ENCODE measurements around the gene SLC6A19.

The SLC6A19 gene

DNA sequence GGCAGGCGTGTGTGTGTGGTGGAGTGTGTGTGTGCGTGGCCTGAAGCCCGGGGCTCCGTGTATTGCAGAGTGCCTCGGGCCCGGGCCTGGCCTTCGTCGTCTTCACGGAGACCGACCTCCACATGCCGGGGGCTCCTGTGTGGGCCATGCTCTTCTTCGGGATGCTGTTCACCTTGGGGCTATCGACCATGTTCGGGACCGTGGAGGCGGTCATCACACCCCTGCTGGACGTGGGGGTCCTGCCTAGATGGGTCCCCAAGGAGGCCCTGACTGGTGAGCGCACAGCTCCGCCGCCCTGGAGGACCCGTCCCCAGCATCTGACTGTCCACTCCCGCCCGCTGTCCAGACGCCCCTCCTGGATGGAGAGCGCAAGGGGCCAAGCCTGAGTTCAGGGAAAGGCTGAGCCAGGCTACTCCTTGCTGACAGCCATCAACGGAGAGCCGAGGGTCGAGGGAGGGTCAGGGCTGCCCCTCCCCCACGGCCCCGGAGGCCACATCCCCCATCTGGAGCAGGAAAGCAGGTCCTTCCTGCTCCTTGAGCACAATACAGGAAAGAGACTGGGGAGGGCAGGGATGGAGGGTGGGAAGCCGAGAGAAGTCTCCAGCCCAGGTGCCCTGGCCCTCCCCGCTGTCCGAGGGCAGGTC is 42.2 kb downstream of the SLC6A19 start:
- no peak overlapping the region for H3K18ac ChIP-seq (ENCODE audit: low read length)
- no peak overlapping the region for H4K8ac ChIP-seq (ENCODE audit: low read depth, low read length)
- no peaks in the 10 kb centered on the region for H3K4me1 ChIP-seq (ENCODE audit: control insufficient read depth, low read depth, low read length)
- H3K36me3 ChIP-seq (ENCODE audit: control insufficient read depth, insufficient read depth, low read length): no peaks in the 10 kb centered on the region
- H3K4me3 ChIP-seq (ENCODE audit: low read length): no peak overlapping the region
- H3K56ac ChIP-seq (ENCODE audit: low read length): no peak overlapping the region
- H2AK5ac ChIP-seq (ENCODE audit: low read length): no peak overlapping the region
- no peaks in the 10 kb centered on the region for H3K79me2 ChIP-seq (ENCODE audit: control insufficient read depth, insufficient read depth, low read length)
- no CpG with 5 or more reads among the region's 33 CpGs for WGBS (ENCODE audit: extremely low coverage, insufficient coverage, low lambda C conversion rate)
- H3K79me1 ChIP-seq (ENCODE audit: low read length): no peaks in the 10 kb centered on the region
- H3K27me3 ChIP-seq (ENCODE audit: insufficient read depth, low read length, poor library complexity): no peaks in the 10 kb centered on the region
- no peak overlapping the region for H4K5ac ChIP-seq (ENCODE audit: low read length)
- peak; percentile 17 for DNase-seq
- H3K4me2 ChIP-seq (ENCODE audit: low read length): no peak overlapping the region
- H3K23ac ChIP-seq (ENCODE audit: low read length): no peak overlapping the region
- H3K27ac ChIP-seq (ENCODE audit: low read depth, low read length): no peak overlapping the region
- no peak overlapping the region for H2BK5ac ChIP-seq (ENCODE audit: low read length)
- H3K9ac ChIP-seq (ENCODE audit: low read length): no peak overlapping the region
- no peak overlapping the region for H2BK15ac ChIP-seq (replicated peaks; ENCODE audit: low read depth)
- H3K4ac ChIP-seq (ENCODE audit: low read depth, low read length): no peak overlapping the region
- H2BK120ac ChIP-seq (ENCODE audit: low read depth, low read length): no peak overlapping the region

DNA sequence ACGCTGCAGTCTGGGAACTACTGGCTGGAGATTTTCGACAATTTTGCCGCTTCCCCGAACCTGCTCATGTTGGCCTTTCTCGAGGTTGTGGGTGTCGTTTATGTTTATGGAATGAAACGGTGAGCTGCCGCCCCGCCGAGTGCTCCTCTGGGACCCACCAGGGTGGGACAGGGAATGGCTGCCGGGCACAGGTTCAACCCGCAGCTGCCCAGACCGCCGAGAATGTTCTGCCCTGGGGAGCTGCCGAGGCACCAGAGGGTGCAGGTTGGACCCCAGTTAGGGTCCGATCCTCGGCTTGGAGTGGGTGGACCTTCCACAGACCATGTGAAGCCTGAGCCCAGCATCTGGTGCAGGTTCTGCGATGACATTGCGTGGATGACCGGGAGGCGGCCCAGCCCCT is 42.9 kb downstream of the SLC6A19 start:
- Histone ChIP-seq H3K4ac (ENCODE audit: low read depth, low read length) (no peak overlapping the region), H3K79me1 (ENCODE audit: low read length) (no peaks in the 10 kb centered on the region), H3K56ac (ENCODE audit: low read length) (no peak overlapping the region), H3K4me1 (ENCODE audit: control insufficient read depth, low read depth, low read length) (no peaks in the 10 kb centered on the region), H3K27me3 (ENCODE audit: insufficient read depth, low read length, poor library complexity) (no peaks in the 10 kb centered on the region), H3K27ac (ENCODE audit: low read depth, low read length) (no peak overlapping the region), H4K8ac (ENCODE audit: low read depth, low read length) (no peak overlapping the region), H3K79me2 (ENCODE audit: control insufficient read depth, insufficient read depth, low read length) (no peaks in the 10 kb centered on the region), H2BK15ac (replicated peaks; ENCODE audit: low read depth) (no peak overlapping the region), H3K4me3 (ENCODE audit: low read length) (no peak overlapping the region), H3K4me2 (ENCODE audit: low read length) (no peak overlapping the region), H3K23ac (ENCODE audit: low read length) (no peak overlapping the region), H4K5ac (ENCODE audit: low read length) (no peak overlapping the region), H2AK5ac (ENCODE audit: low read length) (no peak overlapping the region), H3K36me3 (ENCODE audit: control insufficient read depth, insufficient read depth, low read length) (no peaks in the 10 kb centered on the region), H2BK5ac (ENCODE audit: low read length) (no peak overlapping the region), H3K9ac (ENCODE audit: low read length) (no peak overlapping the region), H3K18ac (ENCODE audit: low read length) (no peak overlapping the region), H2BK120ac (ENCODE audit: low read depth, low read length) (no peak overlapping the region)
- WGBS (ENCODE audit: extremely low coverage, insufficient coverage, low lambda C conversion rate): no CpG with 5 or more reads among the region's 21 CpGs
- DNase-seq: no peak

DNA sequence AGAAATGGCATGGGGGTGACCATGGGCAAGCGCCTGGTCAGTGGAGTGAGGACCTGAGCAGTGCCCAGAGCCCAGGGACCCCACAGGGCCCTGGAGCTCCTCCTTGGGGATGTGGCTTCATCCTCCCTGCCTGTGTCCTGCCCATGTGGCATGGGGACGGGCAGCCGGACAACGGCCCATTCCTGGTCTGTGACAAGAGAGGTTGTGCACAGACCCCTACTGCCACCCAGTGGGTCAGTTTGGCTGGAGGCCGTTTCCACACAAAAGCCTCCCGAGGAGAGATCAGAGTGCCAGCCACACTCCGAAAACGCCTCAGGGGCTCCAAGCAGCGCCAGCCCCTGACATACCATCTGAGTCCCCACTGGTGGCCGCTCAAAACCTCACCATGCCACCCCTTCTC is 43.6 kb downstream of the SLC6A19 start:
- no peaks in the 10 kb centered on the region for H3K4me1 ChIP-seq (ENCODE audit: control insufficient read depth, low read depth, low read length)
- no peak overlapping the region for H3K18ac ChIP-seq (ENCODE audit: low read length)
- H3K27me3 ChIP-seq (ENCODE audit: insufficient read depth, low read length, poor library complexity): no peaks in the 10 kb centered on the region
- no peak overlapping the region for H3K4me2 ChIP-seq (ENCODE audit: low read length)
- H3K79me1 ChIP-seq (ENCODE audit: low read length): no peaks in the 10 kb centered on the region
- no peaks in the 10 kb centered on the region for H3K36me3 ChIP-seq (ENCODE audit: control insufficient read depth, insufficient read depth, low read length)
- no peak overlapping the region for H2AK5ac ChIP-seq (ENCODE audit: low read length)
- no peak overlapping the region for H2BK15ac ChIP-seq (replicated peaks; ENCODE audit: low read depth)
- no peak overlapping the region for H4K5ac ChIP-seq (ENCODE audit: low read length)
- no peak overlapping the region for H2BK5ac ChIP-seq (ENCODE audit: low read length)
- no CpG with 5 or more reads among the region's 10 CpGs for WGBS (ENCODE audit: extremely low coverage, insufficient coverage, low lambda C conversion rate)
- no peak overlapping the region for H4K8ac ChIP-seq (ENCODE audit: low read depth, low read length)
- no peak overlapping the region for H3K9ac ChIP-seq (ENCODE audit: low read length)
- H2BK120ac ChIP-seq (ENCODE audit: low read depth, low read length): no peak overlapping the region
- no peak overlapping the region for H3K4ac ChIP-seq (ENCODE audit: low read depth, low read length)
- no peak for DNase-seq
- H3K56ac ChIP-seq (ENCODE audit: low read length): no peak overlapping the region
- H3K23ac ChIP-seq (ENCODE audit: low read length): no peak overlapping the region
- H3K4me3 ChIP-seq (ENCODE audit: low read length): no peak overlapping the region
- no peaks in the 10 kb centered on the region for H3K79me2 ChIP-seq (ENCODE audit: control insufficient read depth, insufficient read depth, low read length)
- H3K27ac ChIP-seq (ENCODE audit: low read depth, low read length): no peak overlapping the region

DNA sequence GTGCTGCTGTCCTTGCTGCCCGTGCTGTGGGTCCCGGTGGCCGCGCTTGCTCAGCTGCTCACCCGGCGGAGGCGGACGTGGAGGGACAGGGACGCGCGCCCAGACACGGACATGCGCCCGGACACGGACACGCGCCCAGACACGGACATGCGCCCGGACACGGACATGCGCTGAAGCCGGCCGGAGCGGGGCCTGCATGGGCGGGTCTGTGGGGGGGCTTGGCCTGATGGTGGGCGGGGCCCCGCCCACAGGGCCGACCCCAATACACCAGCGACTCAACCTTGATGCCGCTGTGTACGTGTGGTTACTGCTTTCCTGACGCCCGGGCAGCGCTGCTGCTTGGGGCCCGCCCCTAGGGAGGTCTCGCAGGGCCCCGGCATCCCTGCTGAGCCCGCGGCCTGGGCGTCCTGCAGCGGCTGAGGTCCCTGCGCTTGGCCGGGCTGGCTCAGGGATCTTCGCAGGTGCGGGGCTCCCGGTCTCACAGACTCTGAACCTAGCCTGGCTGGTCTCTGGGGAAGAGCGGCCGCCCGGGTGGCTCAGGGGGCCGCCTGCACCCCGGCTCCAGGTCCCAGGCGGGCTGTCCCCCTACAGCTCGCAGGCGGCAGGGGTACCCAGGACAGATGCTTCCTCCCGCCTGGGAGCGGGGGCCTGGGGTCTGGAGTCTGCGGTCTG is 44.6 kb downstream of the SLC6A19 start:
- Histone ChIP-seq H2BK120ac (ENCODE audit: low read depth, low read length) (no peak overlapping the region), H3K27ac (ENCODE audit: low read depth, low read length) (no peak overlapping the region), H3K4me3 (ENCODE audit: low read length) (no peak overlapping the region), H3K27me3 (ENCODE audit: insufficient read depth, low read length, poor library complexity) (no peaks in the 10 kb centered on the region), H2BK15ac (replicated peaks; ENCODE audit: low read depth) (no peak overlapping the region), H3K79me1 (ENCODE audit: low read length) (no peaks in the 10 kb centered on the region), H3K23ac (ENCODE audit: low read length) (no peak overlapping the region), H4K5ac (ENCODE audit: low read length) (no peak overlapping the region), H3K4me2 (ENCODE audit: low read length) (no peak overlapping the region), H3K56ac (ENCODE audit: low read length) (no peak overlapping the region), H3K9ac (ENCODE audit: low read length) (no peak overlapping the region), H4K8ac (ENCODE audit: low read depth, low read length) (no peak overlapping the region), H3K18ac (ENCODE audit: low read length) (no peak overlapping the region), H2BK5ac (ENCODE audit: low read length) (no peak overlapping the region), H3K79me2 (ENCODE audit: control insufficient read depth, insufficient read depth, low read length) (no peaks in the 10 kb centered on the region), H3K4ac (ENCODE audit: low read depth, low read length) (no peak overlapping the region), H3K36me3 (ENCODE audit: control insufficient read depth, insufficient read depth, low read length) (no peaks in the 10 kb centered on the region), H3K4me1 (ENCODE audit: control insufficient read depth, low read depth, low read length) (no peaks in the 10 kb centered on the region), H2AK5ac (ENCODE audit: low read length) (no peak overlapping the region)
- no peak for DNase-seq
- WGBS (ENCODE audit: extremely low coverage, insufficient coverage, low lambda C conversion rate): no CpG with 5 or more reads among the region's 58 CpGs

GRCh38 chr5:1246711-1247431 is 45.5 kb downstream of the SLC6A19 start:
- H3K79me1 ChIP-seq (ENCODE audit: low read length): no peaks in the 10 kb centered on the region
- no peak overlapping the region for H3K18ac ChIP-seq (ENCODE audit: low read length)
- no peak overlapping the region for H3K27ac ChIP-seq (ENCODE audit: low read depth, low read length)
- no peaks in the 10 kb centered on the region for H3K27me3 ChIP-seq (ENCODE audit: insufficient read depth, low read length, poor library complexity)
- no peaks in the 10 kb centered on the region for H3K4me1 ChIP-seq (ENCODE audit: control insufficient read depth, low read depth, low read length)
- H3K9ac ChIP-seq (ENCODE audit: low read length): no peak overlapping the region
- H3K4me2 ChIP-seq (ENCODE audit: low read length): no peak overlapping the region
- no peak overlapping the region for H3K4ac ChIP-seq (ENCODE audit: low read depth, low read length)
- H2BK120ac ChIP-seq (ENCODE audit: low read depth, low read length): no peak overlapping the region
- H3K36me3 ChIP-seq (ENCODE audit: control insufficient read depth, insufficient read depth, low read length): no peaks in the 10 kb centered on the region
- WGBS (ENCODE audit: extremely low coverage, insufficient coverage, low lambda C conversion rate): no CpG with 5 or more reads among the region's 43 CpGs
- no peak overlapping the region for H2BK5ac ChIP-seq (ENCODE audit: low read length)
- H3K56ac ChIP-seq (ENCODE audit: low read length): no peak overlapping the region
- no peak overlapping the region for H3K23ac ChIP-seq (ENCODE audit: low read length)
- H3K79me2 ChIP-seq (ENCODE audit: control insufficient read depth, insufficient read depth, low read length): no peaks in the 10 kb centered on the region
- H4K5ac ChIP-seq (ENCODE audit: low read length): no peak overlapping the region
- no peak overlapping the region for H2BK15ac ChIP-seq (replicated peaks; ENCODE audit: low read depth)
- H3K4me3 ChIP-seq (ENCODE audit: low read length): no peak overlapping the region
- H4K8ac ChIP-seq (ENCODE audit: low read depth, low read length): no peak overlapping the region
- no peak overlapping the region for H2AK5ac ChIP-seq (ENCODE audit: low read length)
- peak; percentile 77 for DNase-seq

Data from mesendoderm (in vitro differentiated cells).